CD1c-positive myeloid dendritic cell (primary cell): ENCODE measurements around the gene LMX1A.

Experiments
- DNase-seq: peaks from one replicate; pipeline ENCODE4 v3.0.0-alpha.2; 2016; ENCODE audit errors: extremely low spot score

LMX1A gene

DNA sequence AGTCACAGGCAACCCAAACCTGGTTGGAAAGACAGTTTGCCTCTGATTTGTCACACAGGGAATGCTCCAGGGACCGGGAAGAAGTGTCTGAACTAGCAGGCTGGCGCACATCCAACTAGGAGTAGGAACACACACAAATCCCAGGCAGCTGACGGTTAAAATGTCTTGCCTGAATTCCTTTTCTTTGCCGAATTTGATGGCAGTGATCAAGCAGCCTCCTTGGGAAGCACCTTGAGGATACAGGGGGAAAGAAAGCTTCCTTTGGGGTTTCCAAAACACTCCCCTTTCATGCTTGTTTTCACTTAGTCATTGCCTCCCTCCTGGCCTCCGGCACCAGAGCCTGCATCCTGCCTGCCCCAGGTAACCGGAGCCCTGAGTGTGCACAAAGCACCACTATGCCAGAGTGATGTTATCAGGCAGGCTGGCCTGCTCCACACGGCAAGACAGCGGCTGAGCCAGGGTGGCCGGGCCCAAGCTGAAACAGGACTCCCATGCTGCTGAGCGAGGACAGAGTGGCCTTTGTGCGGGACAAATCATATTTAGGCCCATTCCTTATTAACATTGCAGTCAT is 193.8 kb downstream of the LMX1A start:
- DNase-seq, result no peak

DNA sequence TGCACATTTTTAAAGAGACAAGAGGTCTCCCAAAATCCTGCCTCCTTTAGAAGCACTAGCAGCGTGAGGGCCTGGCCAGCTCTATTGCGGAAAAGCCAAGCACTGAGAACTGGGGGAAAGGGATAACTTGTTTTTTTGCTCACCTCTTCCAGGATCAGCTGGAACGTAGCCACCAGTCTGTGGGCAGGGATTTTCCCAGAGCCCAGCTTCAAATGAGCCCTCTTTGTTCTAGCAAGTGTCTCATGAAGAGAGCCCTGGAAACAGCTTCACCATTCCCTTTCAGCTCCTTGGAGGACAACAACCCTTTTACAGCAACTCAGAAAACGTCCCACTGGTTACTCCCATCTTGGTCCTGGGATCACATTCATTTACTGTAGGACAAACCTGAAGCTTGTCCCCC is 195.4 kb downstream of the LMX1A start:
- no peak for DNase-seq

GRCh38 chr1:165153182-165153581 is 203.3 kb downstream of the LMX1A start:
- DNase-seq, result no peak

DNA sequence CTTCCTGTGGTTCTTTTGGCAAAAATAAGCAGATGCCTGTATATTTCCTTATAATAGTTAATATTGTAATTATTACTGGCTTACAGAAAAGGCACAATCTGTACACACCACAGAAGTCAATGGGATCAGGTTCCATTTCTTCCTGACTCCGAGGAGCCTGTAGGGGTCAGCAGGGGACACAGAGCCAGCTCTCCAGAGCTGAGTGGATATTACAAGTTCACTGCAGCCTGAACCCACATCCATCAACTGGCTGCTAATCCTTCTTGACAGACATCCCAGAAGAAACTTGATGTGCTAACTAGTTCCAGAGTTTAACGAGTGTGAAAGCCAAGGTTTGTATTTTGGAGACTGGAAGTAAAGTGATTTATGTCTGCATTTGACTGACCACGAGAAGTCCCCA is 203.8 kb downstream of the LMX1A start:
- DNase-seq, result no peak

- no peak for DNase-seq
These were observed 204.4 kb downstream of the LMX1A start for GRCh38 chr1:165152109-165152508.
